DMS79 treated with DMSO at 0.1 percent for 48 hours (cell line): ENCODE data around the gene RGL1.
A peak's percentile ranks its signal among the peaks of the same experiment; 100 is the strongest.
"Not testable (repeated sequence)": the region's sequence is repeated elsewhere in the genome, so short reads cannot be mapped to it uniquely, and the experiment has no call there.

ENCODE experiments used
- DNase-seq: peaks from one replicate; lab custom pipeline; 2025; lab: John Stamatoyannopoulos, UW

RGL1 gene

DNA sequence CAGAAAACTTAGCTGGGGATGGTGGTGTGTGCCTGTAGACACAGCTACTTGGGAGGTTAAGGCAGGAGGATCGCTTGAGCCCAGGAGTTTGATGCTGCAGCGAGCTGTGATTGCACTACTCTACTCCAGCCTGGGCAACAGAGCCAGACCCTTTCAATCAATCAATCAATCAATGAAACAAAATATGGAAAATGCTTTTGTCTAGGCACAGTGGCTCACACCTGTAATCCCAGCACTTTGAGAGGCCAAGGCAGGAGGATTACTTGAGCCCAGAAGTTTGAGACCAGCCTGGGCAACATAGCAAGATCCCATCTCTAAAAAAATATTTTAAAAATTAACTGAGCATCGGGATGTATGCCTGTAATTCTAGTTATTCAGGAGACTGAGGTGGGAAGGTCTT, 19.0 kb upstream of the RGL1 start:
- DNase-seq, result not testable (repeated sequence)

GRCh38 chr1:183787704-183788103, 17.2 kb upstream of the RGL1 start:
- DNase-seq, result no peak

DNA sequence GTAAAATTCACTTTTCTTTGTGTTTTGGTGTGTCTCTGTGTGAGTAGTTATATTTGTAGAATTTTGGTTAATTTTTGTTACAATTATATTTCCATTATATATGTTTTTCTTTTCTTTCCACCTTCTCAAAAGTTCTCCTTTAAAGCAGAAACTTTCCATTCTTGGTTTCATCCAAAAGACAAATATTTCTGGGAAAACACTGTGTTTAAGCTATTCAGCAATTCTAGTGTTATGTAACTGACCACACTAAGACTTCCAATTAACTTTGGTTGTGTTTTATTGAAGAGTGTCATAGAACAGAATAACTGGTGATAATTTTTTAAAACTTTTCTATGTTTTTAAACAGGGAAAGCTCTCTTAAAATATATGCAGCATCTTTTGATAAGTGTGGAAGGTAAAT, 13.6 kb upstream of the RGL1 start:
- DNase-seq, result no peak

DNA sequence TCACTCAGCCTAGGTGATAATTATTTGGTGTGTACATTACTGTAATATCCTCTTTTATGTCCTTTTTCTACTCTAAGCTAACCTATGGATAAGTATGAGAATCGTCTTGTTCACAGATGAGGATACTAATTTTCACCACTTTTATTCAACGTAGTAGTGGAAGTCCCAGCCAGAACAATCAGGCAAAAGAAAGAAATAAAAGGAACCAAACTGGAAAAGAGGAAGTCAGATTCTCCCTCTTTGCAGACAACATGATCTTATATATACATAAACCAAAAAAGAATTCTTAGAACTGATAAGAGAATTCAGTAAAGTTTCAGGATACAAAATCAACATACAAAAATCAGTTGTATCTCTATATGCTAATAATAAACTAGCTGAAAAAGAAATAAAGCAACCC, 12.6 kb upstream of the RGL1 start:
- DNase-seq, result no peak

DNA sequence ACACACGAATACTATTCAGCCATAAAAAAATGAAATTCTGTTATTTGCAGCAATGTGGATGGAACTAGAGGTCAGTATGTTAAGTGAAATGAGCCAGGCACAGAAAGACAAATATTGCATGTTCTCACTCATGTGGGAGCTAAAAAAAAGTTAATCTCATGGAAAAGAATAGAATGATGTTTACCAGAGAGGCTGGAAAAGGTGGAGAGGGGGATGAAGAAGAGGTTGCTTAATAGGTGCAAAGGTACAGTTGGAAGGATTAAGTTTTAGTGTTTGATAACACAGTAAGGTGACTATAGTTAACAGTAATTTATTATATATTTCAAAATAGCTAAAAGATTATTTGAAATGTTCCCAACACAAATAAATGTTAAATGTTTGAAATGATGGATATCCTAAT, 10.8 kb upstream of the RGL1 start:
- DNase-seq, result no peak

DNA sequence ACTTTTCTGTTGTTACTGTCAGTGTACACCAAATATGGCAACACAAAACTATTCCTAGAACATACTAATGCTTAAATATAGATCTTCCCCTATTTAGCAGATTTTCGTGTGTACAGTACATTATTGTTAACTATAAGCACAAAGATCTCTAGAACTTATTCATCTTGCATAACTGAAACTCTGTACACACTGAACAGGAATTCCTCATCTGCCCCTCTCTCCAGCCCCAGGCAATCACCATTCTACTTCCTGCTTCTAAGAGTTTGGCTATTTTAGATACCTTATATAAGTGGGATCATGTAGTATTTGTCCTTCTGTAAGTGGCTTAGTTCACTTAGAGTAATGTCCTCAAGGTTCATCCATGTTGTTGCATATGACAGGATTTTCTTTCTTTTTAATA, 4.5 kb upstream of the RGL1 start:
- no peak for DNase-seq

GRCh38 chr1:183801649-183802048, 3.3 kb upstream of the RGL1 start:
- no peak for DNase-seq

DNA sequence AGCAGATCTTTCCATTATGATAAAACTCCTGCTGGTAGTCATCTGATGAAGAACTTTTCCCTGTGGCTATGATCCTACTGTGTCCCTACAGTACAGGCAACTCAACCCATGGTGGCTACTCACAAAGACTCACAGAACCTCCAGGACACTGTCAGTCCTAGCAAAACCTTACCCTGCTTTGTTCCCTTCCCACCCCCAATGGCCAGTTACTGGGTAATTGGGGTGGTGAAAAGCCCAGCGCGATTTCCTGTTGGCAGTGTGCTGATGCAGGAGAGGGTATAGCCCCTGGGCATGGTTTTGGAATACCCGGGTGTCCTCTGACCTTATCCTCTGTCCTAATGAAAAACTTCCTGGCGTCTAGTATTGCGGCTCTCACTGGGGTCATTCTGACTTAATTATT, 533 bp upstream of the RGL1 start:
- DNase-seq, result no peak

DNA sequence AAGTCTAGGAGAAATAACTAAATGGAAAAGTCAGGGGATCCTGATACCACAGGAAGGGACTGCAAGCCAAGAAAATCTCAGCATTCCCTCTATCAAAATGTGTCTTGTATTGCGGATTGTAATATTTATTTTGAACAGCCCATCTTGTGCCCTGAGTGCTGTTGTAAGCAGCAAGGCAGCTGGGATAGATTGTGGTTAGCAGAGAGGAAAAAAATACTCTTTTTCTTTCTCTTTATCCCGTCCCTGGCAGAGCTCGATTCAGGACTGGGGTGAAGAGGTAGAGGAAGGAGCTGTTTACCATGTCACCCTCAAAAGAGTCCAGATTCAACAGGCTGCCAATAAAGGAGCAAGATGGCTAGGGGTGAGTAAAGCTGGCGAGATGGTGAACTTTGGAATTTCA, 1.2 kb downstream of the RGL1 start:
- peak; percentile 13 for DNase-seq

- peak; percentile 39 for DNase-seq
Measured at GRCh38 chr1:183806675-183807074, 1.8 kb downstream of the RGL1 start.

DNA sequence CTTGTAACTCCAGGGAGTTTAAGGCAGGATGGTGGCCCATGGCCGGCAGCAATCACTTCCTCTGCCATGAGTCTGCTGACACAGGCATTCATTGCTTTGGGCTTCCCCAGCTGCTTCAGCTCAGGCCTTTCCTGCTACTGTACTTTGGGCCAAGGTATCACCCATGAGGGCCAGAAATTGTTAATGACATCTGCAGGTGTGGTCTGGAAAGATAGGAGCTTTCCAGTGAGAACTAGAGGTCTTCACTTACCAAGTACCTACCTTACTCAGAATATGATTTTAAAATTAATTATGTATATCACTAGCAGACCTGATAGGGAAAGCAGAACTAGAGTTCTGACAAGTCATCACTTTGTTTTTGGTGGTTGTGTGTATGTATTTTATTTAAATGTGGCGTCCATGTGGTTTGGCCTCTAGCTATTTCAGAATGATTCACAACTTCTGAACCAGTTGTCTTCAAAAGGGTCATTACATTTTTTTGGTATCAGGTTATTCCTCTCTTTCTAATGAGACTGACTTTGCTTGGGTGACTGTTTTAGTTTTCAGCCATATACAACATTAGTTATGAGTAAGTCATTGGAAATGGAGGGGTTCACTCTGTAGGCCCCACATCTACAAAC, 2.7 kb downstream of the RGL1 start:
- no peak for DNase-seq

- no peak for DNase-seq
Measured at GRCh38 chr1:183808296-183809027, 3.5 kb downstream of the RGL1 start.

DNA sequence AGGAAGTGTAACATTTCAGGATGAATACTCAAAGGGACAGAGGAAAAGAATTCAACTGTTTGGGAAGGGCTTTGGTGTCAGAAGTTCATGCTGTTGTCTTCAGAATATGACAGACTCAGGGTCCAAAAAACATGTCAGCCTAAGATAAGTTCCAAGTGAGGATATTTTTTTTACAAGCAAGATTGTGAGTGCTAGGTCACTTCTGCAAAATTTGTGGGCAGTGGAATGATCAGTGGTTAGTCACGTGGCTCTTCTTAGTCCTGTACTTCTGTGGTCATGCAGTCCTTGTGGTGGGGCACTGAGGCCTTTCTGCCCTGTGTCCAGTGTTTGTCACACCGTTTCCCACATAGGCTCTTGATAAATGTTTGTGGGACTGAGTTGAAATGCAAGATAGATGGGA, 5.2 kb downstream of the RGL1 start:
- DNase-seq, result no peak

GRCh38 chr1:183810756-183811544, 6.0 kb downstream of the RGL1 start:
- no peak for DNase-seq

GRCh38 chr1:183812128-183812527, 7.2 kb downstream of the RGL1 start:
- DNase-seq, result no peak

DNA sequence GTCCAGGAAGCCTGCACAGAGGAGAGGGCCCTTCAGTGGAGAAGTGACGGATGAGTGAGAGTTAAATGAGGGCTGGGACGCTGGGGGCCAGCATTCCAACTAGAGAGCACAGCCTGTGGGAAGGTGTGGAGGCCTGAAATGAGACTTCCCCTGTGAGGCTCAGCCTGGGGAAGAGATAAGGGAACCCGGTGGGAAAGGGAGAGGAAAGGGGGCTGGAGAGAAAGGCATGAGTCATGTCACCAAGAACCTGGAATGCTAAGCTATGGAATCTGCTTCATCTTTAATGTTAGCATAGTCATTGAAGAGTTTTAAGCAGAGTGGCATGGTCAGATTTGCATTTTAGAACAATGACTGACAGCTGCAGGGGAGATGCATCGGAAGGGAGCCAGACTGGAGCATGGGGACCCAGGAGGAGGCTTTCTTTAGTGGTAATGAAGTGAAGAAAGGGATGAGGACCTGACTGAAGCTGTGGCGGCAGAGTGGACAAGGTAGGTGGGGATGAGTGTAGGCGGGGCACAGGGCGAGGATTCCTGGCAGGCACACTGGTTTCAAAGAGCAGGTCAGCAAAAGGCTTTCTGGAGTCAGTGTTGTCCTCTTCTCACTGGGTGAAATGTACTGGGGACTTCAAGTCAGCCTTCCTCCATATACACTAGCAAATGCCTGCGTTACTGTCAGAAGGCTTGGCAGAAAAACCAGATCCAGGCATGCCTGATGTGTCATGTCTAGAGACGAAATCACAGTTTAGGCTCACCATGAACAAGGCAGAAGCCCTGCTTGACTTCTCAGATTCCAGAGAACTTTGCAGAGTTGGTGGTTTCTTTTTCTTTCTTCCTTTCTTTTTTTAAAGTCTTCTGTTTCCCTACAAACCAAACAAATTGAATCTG, 8.0 kb downstream of the RGL1 start:
- DNase-seq, result no peak

DNA sequence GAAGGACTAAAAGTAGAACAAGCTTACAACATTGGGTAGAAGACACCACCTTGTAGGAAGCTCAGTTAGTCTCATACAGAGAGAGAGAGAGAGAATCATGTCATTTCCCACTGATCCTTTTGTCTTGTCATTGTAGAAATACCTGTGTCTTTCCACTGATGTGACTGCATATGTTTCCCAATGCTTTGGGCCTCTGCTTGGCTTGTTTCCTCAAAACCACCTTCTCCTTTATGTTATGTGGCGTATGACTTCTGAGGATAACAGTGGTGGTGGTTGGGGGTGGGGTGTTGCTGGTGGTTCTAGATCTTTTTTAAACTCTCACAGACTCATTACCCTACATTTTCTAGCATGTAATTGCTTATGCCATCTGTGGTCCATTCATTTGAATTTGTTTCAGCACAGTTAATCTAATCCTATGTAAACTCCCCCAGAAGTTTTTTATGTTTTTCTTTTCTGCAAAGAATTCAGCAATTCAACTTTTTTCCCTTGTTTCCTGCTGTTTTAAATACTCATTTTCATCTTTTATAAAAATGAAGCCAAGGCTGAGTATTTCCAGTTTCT, 9.3 kb downstream of the RGL1 start:
- no peak for DNase-seq

DNA sequence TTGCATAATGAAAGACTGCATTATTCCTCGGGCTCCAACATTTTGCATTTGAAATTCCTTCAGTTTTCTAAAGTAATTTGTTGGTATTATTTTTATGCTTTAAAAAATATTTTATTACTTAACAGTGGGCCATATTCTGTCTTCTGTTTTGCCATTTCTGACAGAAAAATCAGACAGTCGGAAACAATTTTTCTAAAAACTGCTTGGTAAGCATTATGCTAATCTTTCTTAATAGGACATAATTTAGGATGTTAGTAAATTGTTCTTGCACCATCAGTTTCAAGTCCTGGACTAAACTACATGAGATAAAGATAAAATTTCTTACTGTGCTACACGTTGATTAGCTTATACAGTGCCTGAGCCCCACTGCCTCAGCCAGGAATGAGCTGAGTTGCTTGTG, 11.2 kb downstream of the RGL1 start:
- DNase-seq, result no peak

GRCh38 chr1:183817576-183818288, 12.8 kb downstream of the RGL1 start:
- DNase-seq, result no peak

GRCh38 chr1:183819059-183819458, 14.1 kb downstream of the RGL1 start:
- DNase-seq, result no peak

DNA sequence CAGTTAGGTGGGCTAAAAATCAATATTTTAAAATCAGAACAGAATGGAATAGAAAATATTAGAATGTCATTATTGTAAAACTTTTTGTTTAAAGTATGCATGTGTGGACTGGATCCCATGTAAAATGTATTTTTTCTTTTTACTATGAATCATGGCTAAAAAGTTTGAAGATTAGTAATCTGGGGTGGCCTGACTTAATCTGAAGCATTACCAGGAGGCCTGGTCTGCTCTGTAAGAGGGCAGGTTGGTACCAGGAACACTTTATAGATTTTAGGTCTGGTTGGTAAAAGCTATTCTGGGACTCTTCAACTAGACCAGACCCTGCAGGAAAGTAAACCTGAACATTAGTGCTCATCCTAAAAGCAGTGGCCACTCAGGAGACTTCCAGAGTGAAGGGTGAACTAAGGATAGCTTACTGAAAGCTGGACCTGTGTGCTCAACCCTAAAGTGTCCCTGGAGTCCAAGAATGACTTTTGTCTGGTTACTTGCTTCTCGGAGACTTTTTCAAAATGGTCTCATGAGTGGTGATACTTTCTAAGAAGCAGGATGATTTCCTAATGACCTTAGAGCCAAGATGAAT, 16.5 kb downstream of the RGL1 start:
- DNase-seq, result no peak
